SIG-M5 treated with dmso at 0.1 percent for 504 hours (cell line): ENCODE measurements around the gene RHBDF2.
A peak's percentile ranks its signal among the peaks of the same experiment; 100 is the strongest.

Experiments
- DNase-seq: peaks from one replicate; lab custom pipeline; 2025; ENCODE audit not compliant: unreplicated experiment; lab: John Stamatoyannopoulos, UW

The RHBDF2 gene

GRCh38 chr17:76502341-76503211, 1.4 kb upstream of the RHBDF2 start:
- peak; percentile 19 for DNase-seq

- no peak for DNase-seq
Measured at GRCh38 chr17:76501827-76502307, 644 bp upstream of the RHBDF2 start.

GRCh38 chr17:76500747-76501017, 541 bp downstream of the RHBDF2 start:
- no peak for DNase-seq

- DNase-seq, result peak; percentile 70
Measured at GRCh38 chr17:76500074-76500746, 1.0 kb downstream of the RHBDF2 start.

- DNase-seq, result no peak
Measured at GRCh38 chr17:76499267-76499667, 2.0 kb downstream of the RHBDF2 start.

GRCh38 chr17:76498876-76499251, 2.4 kb downstream of the RHBDF2 start:
- DNase-seq, result no peak

GRCh38 chr17:76497979-76498875, 3.0 kb downstream of the RHBDF2 start:
- no peak for DNase-seq

GRCh38 chr17:76497699-76497978, 3.6 kb downstream of the RHBDF2 start:
- no peak for DNase-seq

GRCh38 chr17:76496464-76496863, 4.8 kb downstream of the RHBDF2 start:
- DNase-seq, result no peak

GRCh38 chr17:76495663-76496400, 5.4 kb downstream of the RHBDF2 start:
- DNase-seq, result no peak

GRCh38 chr17:76493505-76494167, 7.6 kb downstream of the RHBDF2 start:
- no peak for DNase-seq

GRCh38 chr17:76492989-76493501, 8.2 kb downstream of the RHBDF2 start:
- peak; percentile 96 for DNase-seq

- no peak for DNase-seq
Measured at GRCh38 chr17:76492123-76492988, 8.9 kb downstream of the RHBDF2 start.

- peak; percentile 36 for DNase-seq
Measured at GRCh38 chr17:76491271-76492122, 9.7 kb downstream of the RHBDF2 start.

- DNase-seq, result no peak
Measured at GRCh38 chr17:76490112-76490710, 11.0 kb downstream of the RHBDF2 start.

GRCh38 chr17:76487451-76488192, 13.6 kb downstream of the RHBDF2 start:
- DNase-seq, result no peak

GRCh38 chr17:76485569-76485968, 15.7 kb downstream of the RHBDF2 start:
- no peak for DNase-seq
